Endometrium (tissue), 2 donors: Measurements from ENCODE around the gene PTGDS.

Experiments
- FAIRE-seq: peaks from 2 replicates; lab custom pipeline; 2012; peaks lifted over from hg19 to GRCh38; lab: Jason Lieb, UNC
- donor health status: control.
- donor health status: control.

PTGDS gene

GRCh38 chr9:137026384-137026783, 49.1 kb downstream of the PTGDS start:
- no peak for FAIRE-seq

- no peak for FAIRE-seq
Measured at GRCh38 chr9:137026828-137027227, 49.5 kb downstream of the PTGDS start.

- FAIRE-seq = no peak
Measured at GRCh38 chr9:137027369-137028262, 50.3 kb downstream of the PTGDS start, which contains the start of gene ABCA2. Gene ABCA2, minus strand, starts transcription at chr9:137028237. Its CDS starts 97 bp downstream, at chr9:137028140.

- no peak for FAIRE-seq
Measured at GRCh38 chr9:137028263-137029057, 51.2 kb downstream of the PTGDS start.

GRCh38 chr9:137029058-137029936, 52.0 kb downstream of the PTGDS start:
- FAIRE-seq = no peak

GRCh38 chr9:137030006-137030405, 52.7 kb downstream of the PTGDS start:
- FAIRE-seq = no peak

GRCh38 chr9:137030538-137031527, 53.5 kb downstream of the PTGDS start:
- no peak for FAIRE-seq
